HepG2 (cell line): ENCODE results near the gene SLC25A19. TPM values are rescaled to one million over a fixed set of nuclear protein-coding genes. Genes with fewer than 3 reads are reported as not detected.

ENCODE experiments used
- CCDC6 ChIP-seq: sonication (generic); formaldehyde crosslinking; IDR thresholded peaks from 2 replicates; pipeline ENCODE4 v1.8.1; 2022; ENCODE audit warnings: mild to moderate bottlenecking, missing genetic modification reagents, moderate library complexity
- DR1 ChIP-seq: sonication (generic); formaldehyde crosslinking; IDR thresholded peaks from 2 replicates; pipeline ENCODE4 v1.8.0; 2021; ENCODE audit warnings: mild to moderate bottlenecking, missing genetic modification reagents, inconsistent platforms
- FOXA1 ChIP-seq, 2 experiments: fragments of 450-650 bp in 1 of 2; sonication (generic) in 1 of 2; formaldehyde crosslinking in 1 of 2; IDR thresholded peaks; 2 replicates each; pipeline versions ENCODE4 v1.4.0 to v1.6.1; 2016 to 2020; ENCODE audit warnings: missing genetic modification reagents in 1 of 2
- HNRNPK ChIP-seq: fragments of 200-400 bp; formaldehyde crosslinking; IDR thresholded peaks from 2 replicates; pipeline ENCODE4 v1.6.1; 2018; ENCODE audit warnings: low read length, low read depth, moderate library complexity, mild to moderate bottlenecking; ENCODE audit not compliant: poor library complexity, severe bottlenecking
- KAT2B ChIP-seq: fragments of 150-350 bp; IDR thresholded peaks from 2 replicates; pipeline ENCODE4 v1.6.1; 2014; ENCODE audit warnings: low read depth, low read length, borderline replicate concordance
- KLF6 ChIP-seq: IDR thresholded peaks from 2 replicates; pipeline ENCODE4 v1.8.0; 2016; ENCODE audit warnings: missing biosample characterization, missing genetic modification reagents
- MAFG ChIP-seq: sonication (generic); formaldehyde crosslinking; IDR thresholded peaks from 2 replicates; pipeline ENCODE4 v1.5.1; 2020; ENCODE audit warnings: mild to moderate bottlenecking, missing genetic modification reagents
- PITX1 ChIP-seq: sonication (generic); formaldehyde crosslinking; IDR thresholded peaks from 2 replicates; pipeline ENCODE4 v1.5.1; 2020; ENCODE audit warnings: mild to moderate bottlenecking, missing genetic modification reagents
- RELA ChIP-seq: sonication (generic); formaldehyde crosslinking; IDR thresholded peaks from 2 replicates; pipeline ENCODE4 v1.4.0; 2020; ENCODE audit warnings: missing genetic modification reagents
- SIN3A ChIP-seq: IDR thresholded peaks from 2 replicates; pipeline ENCODE4 v1.6.1; 2011; ENCODE audit warnings: low read depth, mild to moderate bottlenecking, control low read depth, low read length, borderline replicate concordance
- SMAD1 ChIP-seq: sonication (generic); formaldehyde crosslinking; IDR thresholded peaks from 2 replicates; pipeline ENCODE4 v1.4.0; 2020; ENCODE audit warnings: missing genetic modification reagents, low read depth, mild to moderate bottlenecking, borderline replicate concordance
- SP4 ChIP-seq: sonication (generic); formaldehyde crosslinking; IDR thresholded peaks from 2 replicates; pipeline ENCODE4 v1.8.1; 2023; ENCODE audit warnings: mild to moderate bottlenecking, missing genetic modification reagents
- ZFP90 ChIP-seq: sonication (generic); formaldehyde crosslinking; IDR thresholded peaks from 2 replicates; pipeline ENCODE4 v1.8.0; 2022; ENCODE audit warnings: missing genetic modification reagents, mild to moderate bottlenecking, inconsistent platforms, borderline replicate concordance
- ZNF329 ChIP-seq: sonication (generic); formaldehyde crosslinking; IDR thresholded peaks from 2 replicates; pipeline ENCODE4 v1.9.0; 2021; ENCODE audit warnings: low read depth, mild to moderate bottlenecking, missing genetic modification reagents
- ZNF7 ChIP-seq: IDR thresholded peaks from 2 replicates; pipeline ENCODE4 v1.6.1; 2016; ENCODE audit warnings: missing biosample characterization, missing genetic modification reagents
- ZNF746 ChIP-seq: sonication (generic); formaldehyde crosslinking; IDR thresholded peaks from 2 replicates; pipeline ENCODE4 v1.8.0; 2022; ENCODE audit warnings: mild to moderate bottlenecking, missing genetic modification reagents
- polyA plus RNA-seq, 8 experiments: library from polyadenylated mRNA; depleted of rRNA in 3 of 8; stranded (reverse) in 7 of 8; unstranded in 1 of 8; fragments of >200 nt; fragmentation: Illumina TruSeq in 4 of 8; extraction: Trizol in 4 of 8; gene quantifications; 2 replicates each; pipeline versions ENCODE4 v1.2.1 to v1.2.3, GENCODE V29; 2011 to 2016; ENCODE audit warnings: low read depth in 4 of 8, missing spikeins in 1 of 8, mixed read lengths in 1 of 8; ENCODE audit not compliant: insufficient read depth in 1 of 8
- total RNA-seq, 5 experiments: library from RNA; depleted of rRNA; stranded (reverse); fragments of >200 nt; fragmentation: Illumina TruSeq; extraction: Trizol; gene quantifications; 2 replicates each; pipeline ENCODE4 v1.2.3, GENCODE V29; 2016; ENCODE audit warnings: low read depth in 1 of 5
- TF ChIP-seq, protein P1 (sequence below): sonication (generic); formaldehyde crosslinking; IDR thresholded peaks from 2 replicates; pipeline ENCODE4 v1.5.0; 2020; ENCODE audit warnings: mild to moderate bottlenecking, missing genetic modification reagents
- TF ChIP-seq, protein P2 (sequence below): sonication (generic); formaldehyde crosslinking; conservative IDR thresholded peaks from 2 replicates; pipeline ENCODE4 v1.4.0; 2020; ENCODE audit warnings: missing genetic modification reagents
- TF ChIP-seq, protein P3 (sequence below): sonication (generic); formaldehyde crosslinking; IDR thresholded peaks from 2 replicates; pipeline ENCODE4 v1.8.0; 2022; ENCODE audit warnings: mild to moderate bottlenecking, missing genetic modification reagents, moderate library complexity
- TF ChIP-seq, protein P4 (sequence below): sonication (generic); formaldehyde crosslinking; IDR thresholded peaks from 2 replicates; pipeline ENCODE4 v1.4.0; 2020; ENCODE audit warnings: missing genetic modification reagents
- TF ChIP-seq, protein P5 (sequence below): sonication (generic); formaldehyde crosslinking; IDR thresholded peaks from 2 replicates; pipeline ENCODE4 v1.5.0; 2020; ENCODE audit warnings: mild to moderate bottlenecking, missing genetic modification reagents, borderline replicate concordance

The SLC25A19 gene
- total and polyA plus RNA-seq, 2 of the 13 experiments (the other 11 are each of a cell fraction or from before 2014, with no cell fraction given): 24.4 to 41.4 TPM

DNA sequence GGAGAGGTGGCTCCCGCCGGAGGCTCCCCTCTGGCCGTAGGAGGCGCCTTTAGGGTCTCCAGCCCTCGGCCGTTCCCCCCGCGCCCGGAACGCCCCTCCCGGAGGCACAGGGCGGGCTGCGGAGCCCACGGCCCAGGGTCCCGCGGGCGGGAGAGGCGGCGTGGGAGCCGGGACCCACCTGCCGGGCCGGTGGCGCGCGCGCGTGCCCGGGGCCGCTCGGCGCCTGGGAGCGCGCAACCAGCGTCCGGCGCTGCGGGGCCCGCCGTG, 18.3 kb downstream of the SLC25A19 start, which contains the start of gene MIF4GD (continued):
- TF ChIP-seq PITX1 (CRISPR knock-in tag) (no peak), ZFP90 (no peak), SIN3A (peak; percentile 40; the same call in 1 of the 2 replicates), KAT2B (no peak), CCDC6 (CRISPR knock-in tag) (no peak; the same call in 1 of the 2 replicates), DR1 (CRISPR knock-in tag) (no peak), MAFG (CRISPR knock-in tag) (no peak), SMAD1 (CRISPR knock-in tag) (no peak), RELA (CRISPR knock-in tag) (no peak), ZNF746 (CRISPR knock-in tag) (no peak), SP4 (CRISPR knock-in tag) (no peak), FOXA1 (IDR thresholded peaks at IDR 0.05) (no peak), FOXA1 (CRISPR knock-in tag; IDR thresholded peaks at IDR 0.05) (no peak), KLF6 (CRISPR knock-in tag) (no peak), ZNF7 (CRISPR knock-in tag) (no peak), ZNF329 (CRISPR knock-in tag) (no peak), HNRNPK (no peak)
- TF ChIP-seq, protein P1, sequence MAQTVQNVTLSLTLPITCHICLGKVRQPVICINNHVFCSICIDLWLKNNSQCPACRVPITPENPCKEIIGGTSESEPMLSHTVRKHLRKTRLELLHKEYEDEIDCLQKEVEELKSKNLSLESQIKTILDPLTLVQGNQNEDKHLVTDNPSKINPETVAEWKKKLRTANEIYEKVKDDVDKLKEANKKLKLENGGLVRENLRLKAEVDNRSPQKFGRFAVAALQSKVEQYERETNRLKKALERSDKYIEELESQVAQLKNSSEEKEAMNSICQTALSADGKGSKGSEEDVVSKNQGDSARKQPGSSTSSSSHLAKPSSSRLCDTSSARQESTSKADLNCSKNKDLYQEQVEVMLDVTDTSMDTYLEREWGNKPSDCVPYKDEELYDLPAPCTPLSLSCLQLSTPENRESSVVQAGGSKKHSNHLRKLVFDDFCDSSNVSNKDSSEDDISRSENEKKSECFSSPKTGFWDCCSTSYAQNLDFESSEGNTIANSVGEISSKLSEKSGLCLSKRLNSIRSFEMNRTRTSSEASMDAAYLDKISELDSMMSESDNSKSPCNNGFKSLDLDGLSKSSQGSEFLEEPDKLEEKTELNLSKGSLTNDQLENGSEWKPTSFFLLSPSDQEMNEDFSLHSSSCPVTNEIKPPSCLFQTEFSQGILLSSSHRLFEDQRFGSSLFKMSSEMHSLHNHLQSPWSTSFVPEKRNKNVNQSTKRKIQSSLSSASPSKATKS (CRISPR knock-in tag): no peak
- TF ChIP-seq, protein P2, sequence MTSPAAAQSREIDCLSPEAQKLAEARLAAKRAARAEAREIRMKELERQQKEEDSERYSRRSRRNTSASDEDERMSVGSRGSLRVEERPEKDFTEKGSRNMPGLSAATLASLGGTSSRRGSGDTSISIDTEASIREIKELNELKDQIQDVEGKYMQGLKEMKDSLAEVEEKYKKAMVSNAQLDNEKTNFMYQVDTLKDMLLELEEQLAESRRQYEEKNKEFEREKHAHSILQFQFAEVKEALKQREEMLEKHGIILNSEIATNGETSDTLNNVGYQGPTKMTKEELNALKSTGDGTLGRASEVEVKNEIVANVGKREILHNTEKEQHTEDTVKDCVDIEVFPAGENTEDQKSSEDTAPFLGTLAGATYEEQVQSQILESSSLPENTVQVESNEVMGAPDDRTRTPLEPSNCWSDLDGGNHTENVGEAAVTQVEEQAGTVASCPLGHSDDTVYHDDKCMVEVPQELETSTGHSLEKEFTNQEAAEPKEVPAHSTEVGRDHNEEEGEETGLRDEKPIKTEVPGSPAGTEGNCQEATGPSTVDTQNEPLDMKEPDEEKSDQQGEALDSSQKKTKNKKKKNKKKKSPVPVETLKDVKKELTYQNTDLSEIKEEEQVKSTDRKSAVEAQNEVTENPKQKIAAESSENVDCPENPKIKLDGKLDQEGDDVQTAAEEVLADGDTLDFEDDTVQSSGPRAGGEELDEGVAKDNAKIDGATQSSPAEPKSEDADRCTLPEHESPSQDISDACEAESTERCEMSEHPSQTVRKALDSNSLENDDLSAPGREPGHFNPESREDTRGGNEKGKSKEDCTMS: no peak
- TF ChIP-seq, protein P3, sequence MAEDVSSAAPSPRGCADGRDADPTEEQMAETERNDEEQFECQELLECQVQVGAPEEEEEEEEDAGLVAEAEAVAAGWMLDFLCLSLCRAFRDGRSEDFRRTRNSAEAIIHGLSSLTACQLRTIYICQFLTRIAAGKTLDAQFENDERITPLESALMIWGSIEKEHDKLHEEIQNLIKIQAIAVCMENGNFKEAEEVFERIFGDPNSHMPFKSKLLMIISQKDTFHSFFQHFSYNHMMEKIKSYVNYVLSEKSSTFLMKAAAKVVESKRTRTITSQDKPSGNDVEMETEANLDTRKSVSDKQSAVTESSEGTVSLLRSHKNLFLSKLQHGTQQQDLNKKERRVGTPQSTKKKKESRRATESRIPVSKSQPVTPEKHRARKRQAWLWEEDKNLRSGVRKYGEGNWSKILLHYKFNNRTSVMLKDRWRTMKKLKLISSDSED (CRISPR knock-in tag): no peak
- TF ChIP-seq, protein P4, sequence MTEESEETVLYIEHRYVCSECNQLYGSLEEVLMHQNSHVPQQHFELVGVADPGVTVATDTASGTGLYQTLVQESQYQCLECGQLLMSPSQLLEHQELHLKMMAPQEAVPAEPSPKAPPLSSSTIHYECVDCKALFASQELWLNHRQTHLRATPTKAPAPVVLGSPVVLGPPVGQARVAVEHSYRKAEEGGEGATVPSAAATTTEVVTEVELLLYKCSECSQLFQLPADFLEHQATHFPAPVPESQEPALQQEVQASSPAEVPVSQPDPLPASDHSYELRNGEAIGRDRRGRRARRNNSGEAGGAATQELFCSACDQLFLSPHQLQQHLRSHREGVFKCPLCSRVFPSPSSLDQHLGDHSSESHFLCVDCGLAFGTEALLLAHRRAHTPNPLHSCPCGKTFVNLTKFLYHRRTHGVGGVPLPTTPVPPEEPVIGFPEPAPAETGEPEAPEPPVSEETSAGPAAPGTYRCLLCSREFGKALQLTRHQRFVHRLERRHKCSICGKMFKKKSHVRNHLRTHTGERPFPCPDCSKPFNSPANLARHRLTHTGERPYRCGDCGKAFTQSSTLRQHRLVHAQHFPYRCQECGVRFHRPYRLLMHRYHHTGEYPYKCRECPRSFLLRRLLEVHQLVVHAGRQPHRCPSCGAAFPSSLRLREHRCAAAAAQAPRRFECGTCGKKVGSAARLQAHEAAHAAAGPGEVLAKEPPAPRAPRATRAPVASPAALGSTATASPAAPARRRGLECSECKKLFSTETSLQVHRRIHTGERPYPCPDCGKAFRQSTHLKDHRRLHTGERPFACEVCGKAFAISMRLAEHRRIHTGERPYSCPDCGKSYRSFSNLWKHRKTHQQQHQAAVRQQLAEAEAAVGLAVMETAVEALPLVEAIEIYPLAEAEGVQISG (CRISPR knock-in tag): no peak
- TF ChIP-seq, protein P5, sequence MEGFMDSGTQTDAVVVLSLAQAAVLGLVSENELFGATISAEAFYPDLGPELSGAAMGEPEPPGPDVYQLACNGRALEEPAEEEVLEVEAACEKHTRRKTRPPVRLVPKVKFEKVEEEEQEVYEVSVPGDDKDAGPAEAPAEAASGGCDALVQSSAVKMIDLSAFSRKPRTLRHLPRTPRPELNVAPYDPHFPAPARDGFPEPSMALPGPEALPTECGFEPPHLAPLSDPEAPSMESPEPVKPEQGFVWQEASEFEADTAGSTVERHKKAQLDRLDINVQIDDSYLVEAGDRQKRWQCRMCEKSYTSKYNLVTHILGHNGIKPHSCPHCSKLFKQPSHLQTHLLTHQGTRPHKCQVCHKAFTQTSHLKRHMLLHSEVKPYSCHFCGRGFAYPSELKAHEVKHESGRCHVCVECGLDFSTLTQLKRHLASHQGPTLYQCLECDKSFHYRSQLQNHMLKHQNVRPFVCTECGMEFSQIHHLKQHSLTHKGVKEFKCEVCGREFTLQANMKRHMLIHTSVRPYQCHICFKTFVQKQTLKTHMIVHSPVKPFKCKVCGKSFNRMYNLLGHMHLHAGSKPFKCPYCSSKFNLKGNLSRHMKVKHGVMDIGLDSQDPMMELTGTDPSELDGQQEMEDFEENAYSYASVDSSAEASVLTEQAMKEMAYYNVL (CRISPR knock-in tag): no peak
